Spleen (tissue), 7 donors: ENCODE data around the gene LSMEM2.

Experiments
- POLR2AphosphoS5 ChIP-seq, 3 donors: sonication (generic); formaldehyde crosslinking; IDR thresholded peaks; one replicate each; pipeline ENCODE4 v1.5.1; 2017; ENCODE audit warnings: antibody characterized with exemption in 3 of 3
- TF ChIP-seq, protein P1 (sequence below), 11 experiments: fragments of 200-600 bp in 7 of 11; fragments of 450-650 bp in 4 of 11; sonication (generic) in 4 of 11; IDR thresholded peaks in 8 of 11; conservative IDR thresholded peaks in 3 of 11; 1 replicate in 7 of 11; 2 replicates in 4 of 11; pipeline versions ENCODE4 v1.4.0 to v1.8.0; 2016 to 2021; ENCODE audit warnings: antibody characterized with exemption in 11 of 11, inconsistent platforms in 4 of 11, mild to moderate bottlenecking in 1 of 11
- donor health status: DM: no; HTN: no; CAD: no; lungs with moderate emphysema.
- donor health status: DM: no; HTN: no; CAD: no.
- donor health status: DM: no; HTN: no; CAD: no.

DNA sequence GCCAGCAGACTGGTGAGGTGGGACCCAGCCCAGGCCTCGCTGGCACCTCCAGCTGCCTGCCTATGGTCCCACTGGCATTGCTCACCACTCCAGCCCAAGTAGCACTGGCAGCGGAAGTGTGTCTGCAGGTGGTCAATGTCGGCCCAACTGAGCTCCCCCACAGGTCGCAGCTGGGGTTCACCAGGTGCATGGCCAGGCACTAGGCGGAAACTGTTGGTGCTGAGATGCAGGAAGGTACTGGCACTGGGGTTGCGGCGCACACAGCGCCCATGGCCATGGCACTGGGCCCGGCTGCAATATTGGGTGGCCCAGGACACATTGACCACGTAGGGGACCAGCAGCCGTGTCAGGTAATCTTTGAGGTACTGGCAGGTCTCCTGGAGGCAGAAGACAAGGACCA lies 39.3 kb downstream of the LSMEM2 start:
- TF ChIP-seq, protein P1, sequence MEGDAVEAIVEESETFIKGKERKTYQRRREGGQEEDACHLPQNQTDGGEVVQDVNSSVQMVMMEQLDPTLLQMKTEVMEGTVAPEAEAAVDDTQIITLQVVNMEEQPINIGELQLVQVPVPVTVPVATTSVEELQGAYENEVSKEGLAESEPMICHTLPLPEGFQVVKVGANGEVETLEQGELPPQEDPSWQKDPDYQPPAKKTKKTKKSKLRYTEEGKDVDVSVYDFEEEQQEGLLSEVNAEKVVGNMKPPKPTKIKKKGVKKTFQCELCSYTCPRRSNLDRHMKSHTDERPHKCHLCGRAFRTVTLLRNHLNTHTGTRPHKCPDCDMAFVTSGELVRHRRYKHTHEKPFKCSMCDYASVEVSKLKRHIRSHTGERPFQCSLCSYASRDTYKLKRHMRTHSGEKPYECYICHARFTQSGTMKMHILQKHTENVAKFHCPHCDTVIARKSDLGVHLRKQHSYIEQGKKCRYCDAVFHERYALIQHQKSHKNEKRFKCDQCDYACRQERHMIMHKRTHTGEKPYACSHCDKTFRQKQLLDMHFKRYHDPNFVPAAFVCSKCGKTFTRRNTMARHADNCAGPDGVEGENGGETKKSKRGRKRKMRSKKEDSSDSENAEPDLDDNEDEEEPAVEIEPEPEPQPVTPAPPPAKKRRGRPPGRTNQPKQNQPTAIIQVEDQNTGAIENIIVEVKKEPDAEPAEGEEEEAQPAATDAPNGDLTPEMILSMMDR (IDR thresholded peaks at IDR 0.05 in 8 of 11, conservative IDR thresholded peaks at IDR 0.05 in 3 of 11): no peak
- TF ChIP-seq POLR2AphosphoS5 (IDR thresholded peaks at IDR 0.05): peak; percentile 22 to 80 (median 69)
